Erythroblast (primary cell): ENCODE measurements around the gene SAG.

Experiments
- GATA1 ChIP-seq: IDR thresholded peaks from 2 replicates; pipeline ENCODE4 v1.6.1; 2011; ENCODE audit warnings: low read depth, mild to moderate bottlenecking, control low read depth, low read length, moderate library complexity
- POLR2A ChIP-seq: IDR thresholded peaks from 2 replicates; pipeline ENCODE4 v1.6.1; 2011; ENCODE audit warnings: mild to moderate bottlenecking, low read length

GRCh38 chr2:233342301-233342700, 34.7 kb downstream of the SAG start:
- TF ChIP-seq POLR2A (no peak), GATA1 (no peak)
